ENCODE data around the gene CD300H.
A peak's percentile ranks its signal among the peaks of the same experiment; 100 is the strongest.

CD300H gene

GRCh38 chr17:74567397-74567796 lies at the start of gene CD300H:
Gene CD300H (minus strand): TSS chr17:74567509.
- no peak for DNase-seq

- no peak for DNase-seq
Observed at GRCh38 chr17:74616696-74617095, 49.4 kb upstream of the CD300H start.

GRCh38 chr17:74612046-74612445 lies 44.7 kb upstream of the CD300H start:
- DNase-seq, result no peak

- no peak for DNase-seq
Observed at GRCh38 chr17:74610108-74610507, 42.8 kb upstream of the CD300H start.

GRCh38 chr17:74608511-74608910 lies 41.2 kb upstream of the CD300H start:
- no peak for DNase-seq

- no peak for DNase-seq
Observed at GRCh38 chr17:74607221-74607620, 39.9 kb upstream of the CD300H start.

GRCh38 chr17:74606050-74606449 lies 38.7 kb upstream of the CD300H start:
- DNase-seq, result no peak

- DNase-seq, result no peak
Observed at GRCh38 chr17:74605361-74605760, 38.1 kb upstream of the CD300H start.

- DNase-seq, result no peak
Observed at GRCh38 chr17:74604761-74605160, 37.5 kb upstream of the CD300H start.

- DNase-seq, result no peak
Observed at GRCh38 chr17:74604200-74604599, 36.9 kb upstream of the CD300H start.

GRCh38 chr17:74603746-74604145 lies 36.4 kb upstream of the CD300H start:
- no peak for DNase-seq

GRCh38 chr17:74603037-74603635 lies 35.8 kb upstream of the CD300H start:
- DNase-seq, result no peak

- no peak for DNase-seq
Observed at GRCh38 chr17:74601944-74602572, 34.7 kb upstream of the CD300H start.

GRCh38 chr17:74599448-74599939 lies 32.2 kb upstream of the CD300H start:
- DNase-seq, result no peak

GRCh38 chr17:74599023-74599399 lies 31.7 kb upstream of the CD300H start:
- no peak for DNase-seq

GRCh38 chr17:74598346-74599022 lies 31.2 kb upstream of the CD300H start:
- peak; percentile 23 for DNase-seq

- DNase-seq, result no peak
Observed at GRCh38 chr17:74597069-74597790, 29.9 kb upstream of the CD300H start.

GRCh38 chr17:74595037-74595750 lies 27.9 kb upstream of the CD300H start:
- no peak for DNase-seq

GRCh38 chr17:74592087-74592990 lies 25.0 kb upstream of the CD300H start, which contains the start of gene CD300LD:
Gene CD300LD (minus strand): TSS chr17:74592283. CDS start chr17:74592202, 81 bp downstream.
- no peak for DNase-seq

GRCh38 chr17:74591503-74591902 lies 24.2 kb upstream of the CD300H start:
- no peak for DNase-seq

GRCh38 chr17:74585711-74586110 lies 18.4 kb upstream of the CD300H start:
- DNase-seq, result no peak

Data from DMS79 treated with DMSO at 0.1 percent for 48 hours (cell line).